Motor neuron (in vitro differentiated cells): Measurements from ENCODE around the gene UBAP2L. TPM values are rescaled to one million over a fixed set of nuclear protein-coding genes. Genes with fewer than 3 reads are reported as not detected.
A peak's percentile ranks its signal among the peaks of the same experiment; 100 is the strongest.

Experiments
- ATAC-seq, 8 experiments: fragments of 200-7000 bp; cut with Tn5 transposase; replicated peaks in 6 of 8; 2 replicates each; pipeline ENCODE4 v1.8.0; 2021; ENCODE audit warnings: mild to moderate bottlenecking in 8 of 8, moderate library complexity in 8 of 8
- H3K27ac ChIP-seq, 2 donors: fragments of 250-450 bp; sonication (Bioruptor Pico); 2 replicates each; pipeline ENCODE4 v1.9.0; 2021; ENCODE audit warnings: antibody characterized with exemption in 2 of 2, mild to moderate bottlenecking in 2 of 2, moderate library complexity in 1 of 2
- H3K4me1 ChIP-seq, 2 donors: fragments of 250-450 bp; sonication (Bioruptor Pico); replicated peaks in 1 of 2; 2 replicates each; pipeline ENCODE4 v1.6.1; 2021; ENCODE audit warnings: antibody characterized with exemption in 2 of 2, mild to moderate bottlenecking in 2 of 2, moderate library complexity in 1 of 2
- H3K4me3 ChIP-seq, 5 donors: fragments of 250-450 bp; sonication (Bioruptor Pico); 2 replicates each; pipeline ENCODE4 v1.9.0; 2021; ENCODE audit warnings: antibody characterized with exemption in 5 of 5, mild to moderate bottlenecking in 5 of 5, moderate library complexity in 4 of 5
- WGBS, 10 experiments: fragments of 450-650 bp; shearing (Covaris generic); methylation state at CpG; one replicate each; pipeline ENCODE4 v1.0.0; 2022; 5-methylcytosine and 5-hydroxymethylcytosine counted together
- in situ Hi-C, 9 experiments: fragments of 400-800 bp; cut with MboI; loops; one replicate each; pipeline ENCODE4 v1.15.0; 2021; ENCODE audit warnings: low sequenced_read_pairs in 9 of 9, low pct_unique_long_range_greater_than_20kb in 2 of 9; ENCODE audit not compliant: unreplicated experiment in 9 of 9
- total RNA-seq, 8 experiments: library from RNA; unstranded; fragments of 300-600 nt; gene quantifications; 2 replicates each; pipeline versions ENCODE4 v1.2.3 to v1.2.4, GENCODE V29; 2022

Gene UBAP2L
- total RNA-seq, 8 experiments from 2014 or later = 75.6 to 188 (median 117) TPM

- Histone ChIP-seq H3K27ac (no peak overlapping the region), H3K4me1 (no peaks in the 10 kb centered on the region), H3K4me3 (no peak overlapping the region)
- in situ Hi-C loops = no loop called here
- 80 to 100% (median 93%) methylated on average over 2 to 4 of the region's 4 CpGs for WGBS, 10 experiments
- no peak for ATAC-seq
Observed at GRCh38 chr1:154236855-154237254, 16.1 kb downstream of the UBAP2L start.

GRCh38 chr1:154237435-154237834 lies 16.7 kb downstream of the UBAP2L start:
- Histone ChIP-seq H3K4me3 (no peak overlapping the region), H3K27ac (no peak overlapping the region), H3K4me1 (no peaks in the 10 kb centered on the region)
- WGBS, 10 experiments = 93 to 100% (median 100%) methylated on average over 1 to 2 of the region's 2 CpGs; no CpG with 5 or more reads in 1 of the 10 experiments
- no peak for ATAC-seq
- in situ Hi-C loops = no loop called here

GRCh38 chr1:154237880-154238506 lies 17.2 kb downstream of the UBAP2L start:
- no peak for ATAC-seq
- 89 to 100% (median 95%) methylated on average over 1 to 6 of the region's 6 CpGs for WGBS, 10 experiments
- Histone ChIP-seq H3K27ac (no peak overlapping the region), H3K4me3 (no peak overlapping the region), H3K4me1 (no peaks in the 10 kb centered on the region)
- in situ Hi-C loops = no loop called here

- Histone ChIP-seq H3K4me1 (no peaks in the 10 kb centered on the region), H3K4me3 (no peak overlapping the region), H3K27ac (no peak overlapping the region)
- no peak for ATAC-seq
- WGBS, 10 experiments = 92 to 100% (median 100%) methylated on average over 1 to 3 of the region's 3 CpGs; no CpG with 5 or more reads in 1 of the 10 experiments
- in situ Hi-C loops = no loop called here
Observed at GRCh38 chr1:154239491-154239890, 18.7 kb downstream of the UBAP2L start.

GRCh38 chr1:154240294-154240833 lies 19.6 kb downstream of the UBAP2L start:
- Histone ChIP-seq H3K27ac (no peak overlapping the region), H3K4me3 (no peak overlapping the region), H3K4me1 (no peaks in the 10 kb centered on the region)
- WGBS, 10 experiments = 82 to 100% (median 95%) methylated on average over 3 of the region's 3 CpGs; no CpG with 5 or more reads in 3 of the 10 experiments
- ATAC-seq = no peak
- in situ Hi-C loops = no loop called here

- H3K4me1 ChIP-seq = no peaks in the 10 kb centered on the region
- in situ Hi-C loops = no loop called here
- WGBS, 10 experiments = 33 to 100% (median 100%) methylated on average over 1 to 3 of the region's 3 CpGs; no CpG with 5 or more reads in 1 of the 10 experiments
- ATAC-seq = no peak
- H3K27ac ChIP-seq = no peak overlapping the region
- no peak overlapping the region for H3K4me3 ChIP-seq
Observed at GRCh38 chr1:154241703-154242351, 21.1 kb downstream of the UBAP2L start.

- ATAC-seq = no peak
- 62 to 100% (median 94%) methylated on average over 2 to 7 of the region's 7 CpGs for WGBS, 10 experiments
- in situ Hi-C loops = no loop called here
Observed at GRCh38 chr1:154253671-154254070, 32.9 kb downstream of the UBAP2L start.

GRCh38 chr1:154256686-154257085 lies 35.9 kb downstream of the UBAP2L start:
- no peak for ATAC-seq
- H3K4me1 ChIP-seq = no peaks in the 10 kb centered on the region
- H3K4me3 ChIP-seq = no peak overlapping the region
- no peak overlapping the region for H3K27ac ChIP-seq
- in situ Hi-C loops = no loop called here

More at GRCh38 chr1:154253671-154254070, 32.9 kb downstream of the UBAP2L start:
- H3K4me1 ChIP-seq = no peaks in the 10 kb centered on the region
- H3K4me3 ChIP-seq = no peak overlapping the region
- no peak overlapping the region for H3K27ac ChIP-seq

- in situ Hi-C loops = no loop called here
- 95 to 100% (median 100%) methylated on average over 1 to 2 of the region's 2 CpGs; no CpG with 5 or more reads in 3 of the 10 experiments for WGBS, 10 experiments
- Histone ChIP-seq H3K4me3 (no peak overlapping the region), H3K27ac (no peak overlapping the region), H3K4me1 (no peaks in the 10 kb centered on the region)
- ATAC-seq = no peak
Observed at GRCh38 chr1:154258784-154259183, 38.0 kb downstream of the UBAP2L start.

- no peak for ATAC-seq
- Histone ChIP-seq H3K27ac (no peak overlapping the region), H3K4me3 (no peak overlapping the region), H3K4me1 (no peaks in the 10 kb centered on the region)
- 91 to 100% (median 100%) methylated on average over 1 of the region's 1 CpG; no CpG with 5 or more reads in 3 of the 10 experiments for WGBS, 10 experiments
- in situ Hi-C loops = no loop called here
Observed at GRCh38 chr1:154260127-154260526, 39.4 kb downstream of the UBAP2L start.

GRCh38 chr1:154263465-154264332 lies 42.9 kb downstream of the UBAP2L start:
- no peak overlapping the region for H3K27ac ChIP-seq

GRCh38 chr1:154264454-154264853 lies 43.7 kb downstream of the UBAP2L start:
- no peaks in the 10 kb centered on the region for H3K4me1 ChIP-seq
- no peak overlapping the region for H3K4me3 ChIP-seq
- in situ Hi-C loops = no loop called here
- ATAC-seq = no peak
- H3K27ac ChIP-seq = no peak overlapping the region
- WGBS, 10 experiments = 0 to 100% (median 91%) methylated on average over 1 of the region's 1 CpG; no CpG with 5 or more reads in 2 of the 10 experiments

More at GRCh38 chr1:154263465-154264332, 42.9 kb downstream of the UBAP2L start:
- in situ Hi-C loops = no loop called here
- Histone ChIP-seq H3K4me3 (no peak overlapping the region), H3K4me1 (no peaks in the 10 kb centered on the region)
- ATAC-seq = peak in 2 of 8 experiments; percentile 13 to 21
- WGBS, 10 experiments = 17 to 100% (median 83%) methylated on average over 1 to 6 of the region's 6 CpGs; no CpG with 5 or more reads in 1 of the 10 experiments

- 0 to 100% (median 86%) methylated on average over 1 to 4 of the region's 4 CpGs; no CpG with 5 or more reads in 2 of the 10 experiments for WGBS, 10 experiments
- ATAC-seq = no peak
- H3K27ac ChIP-seq = no peak overlapping the region
- H3K4me3 ChIP-seq = no peak overlapping the region
- H3K4me1 ChIP-seq = no peaks in the 10 kb centered on the region
- in situ Hi-C loops = no loop called here
Observed at GRCh38 chr1:154265586-154265985, 44.8 kb downstream of the UBAP2L start.
